AG04449 (cell line): ENCODE measurements around the gene MED13L.
"Not testable (repeated sequence)": the region's sequence is repeated elsewhere in the genome, so short reads cannot be mapped to it uniquely, and the experiment has no call there.

Experiments used
- CTCF ChIA-PET: fragments of 350-600 bp; formaldehyde crosslinking; extraction: SDS; loops from one replicate; lab custom pipeline; 2021; ENCODE audit warnings: antibody characterized with exemption; lab: Yijun Ruan, JAX
- POLR2A ChIA-PET: fragments of 400-600, 350-600 bp; formaldehyde crosslinking; extraction: SDS; loops from one replicate; lab custom pipeline; 2020; ENCODE audit warnings: antibody characterized with exemption, inconsistent platforms; lab: Yijun Ruan, JAX
- DNase-seq: peaks from one replicate; pipeline ENCODE4 v3.0.0-alpha.2; 2010; ENCODE audit warnings: low read depth, low spot score
- H3K4me3 ChIP-seq: 2 replicates; pipeline ENCODE4 v1.5.1; 2011; ENCODE audit warnings: low read depth, mild to moderate bottlenecking, control low read depth, low read length
- CTCF ChIP-seq: IDR thresholded peaks from one replicate; pipeline ENCODE4 v1.5.1; 2011; ENCODE audit warnings: mild to moderate bottlenecking, moderate library complexity, low read length, control low read depth, inconsistent platforms; ENCODE audit not compliant: insufficient read depth; ENCODE audit errors: missing control alignments

MED13L gene

GRCh38 chr12:116039081-116039480 is 238.4 kb downstream of the MED13L start:
- TF ChIP-seq CTCF = no peak
- DNase-seq = no peak
- CTCF ChIA-PET = no interaction called here
- no peak overlapping the region for H3K4me3 ChIP-seq
- POLR2A ChIA-PET = no interaction called here

- peak; percentile 40 for DNase-seq
- ChIA-PET POLR2A (no interaction called here), CTCF (no interaction called here)
- TF ChIP-seq CTCF = no peak
- no peak overlapping the region for H3K4me3 ChIP-seq
These were observed 239.3 kb downstream of the MED13L start for GRCh38 chr12:116037941-116038837.

- no peak for DNase-seq
- ChIA-PET CTCF (no interaction called here), POLR2A (no interaction called here)
- no peak for TF ChIP-seq CTCF
- no peak overlapping the region for H3K4me3 ChIP-seq
These were observed 243.7 kb downstream of the MED13L start for GRCh38 chr12:116033765-116034164.

GRCh38 chr12:116031624-116032023 is 245.9 kb downstream of the MED13L start:
- CTCF ChIA-PET, POLR2A ChIA-PET: not testable (repeated sequence)

GRCh38 chr12:116028619-116029018 is 248.9 kb downstream of the MED13L start:
- H3K4me3 ChIP-seq = no peak overlapping the region
- no peak for DNase-seq
- ChIA-PET CTCF (interaction anchor here (1.4 to 2.6 kb wide), 2 partner anchors 13 to 16 kb away, joined by 3 to 8 read pairs; no protein-coding TSS in a partner anchor), POLR2A (no interaction called here)
- no peak for TF ChIP-seq CTCF

More at GRCh38 chr12:116031624-116032023, 245.9 kb downstream of the MED13L start:
- DNase-seq, H3K4me3 ChIP-seq: not testable (repeated sequence)

GRCh38 chr12:116027551-116027821 is 250.0 kb downstream of the MED13L start:
- ChIA-PET POLR2A (no interaction called here), CTCF (no interaction called here)
- no peak for TF ChIP-seq CTCF
- no peak overlapping the region for H3K4me3 ChIP-seq
- DNase-seq = no peak
